T-helper 17 cell (primary cell): ENCODE measurements around the gene HTR2B. TPM values are rescaled to one million over a fixed set of nuclear protein-coding genes. Genes with fewer than 3 reads are reported as not detected.
A peak's percentile ranks its signal among the peaks of the same experiment; 100 is the strongest.

Source experiments
- ATAC-seq: fragments of 150-1000 bp; cut with Tn5 transposase; 2 replicates; pipeline ENCODE4 v1.10.0; 2021; ENCODE audit warnings: mild to moderate bottlenecking, moderate library complexity
- DNase-seq, 3 donors: peaks; one replicate each; pipeline versions ENCODE4 v3.0.0 to v3.0.0-alpha.2; 2020 to 2021
- H3K9me3 ChIP-seq: one replicate; pipeline ENCODE4 v1.7.0; 2013; ENCODE audit warnings: low read length, mild to moderate bottlenecking; ENCODE audit not compliant: control insufficient read depth, poor library complexity, severe bottlenecking
- H3K27ac Mint-ChIP-seq: one replicate; pipeline ENCODE4 v1.8.0; 2022; ENCODE audit warnings: mild to moderate bottlenecking, moderate library complexity, mixed read lengths
- H3K27me3 Mint-ChIP-seq: one replicate; pipeline ENCODE4 v1.8.0; 2022; ENCODE audit warnings: mixed read lengths
- H3K36me3 Mint-ChIP-seq: one replicate; pipeline ENCODE4 v1.8.0; 2022; ENCODE audit warnings: low read depth, mixed read lengths
- H3K4me1 Mint-ChIP-seq: one replicate; pipeline ENCODE4 v1.8.0; 2022; ENCODE audit warnings: mild to moderate bottlenecking, mixed read lengths
- H3K4me3 Mint-ChIP-seq: one replicate; pipeline ENCODE4 v1.8.0; 2022; ENCODE audit warnings: mild to moderate bottlenecking, moderate library complexity, mixed read lengths
- total RNA-seq, 4 donors: library from RNA in 2 of 4; stranded (reverse) in 2 of 4; gene quantifications; one replicate each; pipeline ENCODE4 v1.2.3 and lab custom pipeline; 2022 to 2026

The HTR2B gene
- total RNA-seq, 2 donors from 2014 or later, result not detected

GRCh38 chr2:231127936-231128335 lies 3.1 kb upstream of the HTR2B start:
- no peak overlapping the region for H3K4me3 Mint-ChIP-seq

GRCh38 chr2:231127480-231127879 lies 2.6 kb upstream of the HTR2B start:
- peaks cover 2% of the 10 kb centered on the region for H3K36me3 Mint-ChIP-seq
- H3K9me3 ChIP-seq, result no peaks in the 10 kb centered on the region
- no peaks in the 10 kb centered on the region for H3K27me3 Mint-ChIP-seq
- no peak overlapping the region for H3K4me3 Mint-ChIP-seq
- H3K27ac Mint-ChIP-seq, result no peak overlapping the region
- H3K4me1 Mint-ChIP-seq, result peaks cover 14% of the 10 kb centered on the region
- DNase-seq (no peak), ATAC-seq (no peak)

More at GRCh38 chr2:231127936-231128335, 3.1 kb upstream of the HTR2B start:
- H3K4me1 Mint-ChIP-seq, result peaks cover 14% of the 10 kb centered on the region
- ATAC-seq, result no peak
- no peak for DNase-seq
- H3K27me3 Mint-ChIP-seq, result no peaks in the 10 kb centered on the region
- H3K27ac Mint-ChIP-seq, result no peak overlapping the region
- H3K9me3 ChIP-seq, result no peaks in the 10 kb centered on the region
- H3K36me3 Mint-ChIP-seq, result peaks cover 2% of the 10 kb centered on the region

DNA sequence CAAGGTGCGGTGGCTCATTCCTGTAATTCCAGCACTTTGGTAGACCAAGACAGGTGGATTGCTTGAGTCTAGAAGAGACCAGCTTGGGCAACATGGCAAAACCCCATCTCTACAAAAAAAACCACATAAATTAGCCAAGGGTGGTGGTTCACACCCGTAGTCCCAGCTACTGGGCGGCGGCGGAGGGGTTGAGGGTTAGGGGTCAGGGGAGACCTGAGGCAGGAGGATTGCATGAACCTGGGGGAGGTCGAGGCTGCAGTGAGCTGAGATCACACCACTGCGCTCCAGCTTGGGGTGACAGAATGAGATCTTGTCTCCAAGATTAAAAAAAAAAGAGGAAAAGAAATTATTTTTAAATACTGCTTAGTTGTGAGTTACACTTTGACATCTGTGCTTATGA lies 1.3 kb upstream of the HTR2B start:
- DNase-seq (no peak), ATAC-seq (no peak)
- Mint-ChIP-seq H3K4me1 (peaks cover 14% of the 10 kb centered on the region), H3K27ac (no peak overlapping the region), H3K27me3 (no peaks in the 10 kb centered on the region), H3K4me3 (no peak overlapping the region), H3K36me3 (peaks cover 2% of the 10 kb centered on the region)
- H3K9me3 ChIP-seq, result no peaks in the 10 kb centered on the region

- DNase-seq (no peak), ATAC-seq (no peak)
- H3K9me3 ChIP-seq, result no peaks in the 10 kb centered on the region
- Mint-ChIP-seq H3K27ac (no peak overlapping the region), H3K4me1 (peaks cover 15% of the 10 kb centered on the region), H3K4me3 (no peak overlapping the region), H3K36me3 (peaks cover 2% of the 10 kb centered on the region), H3K27me3 (no peaks in the 10 kb centered on the region)
These were observed 1.4 kb downstream of the HTR2B start for GRCh38 chr2:231123362-231123898.

GRCh38 chr2:231118614-231118942 lies 6.3 kb downstream of the HTR2B start:
- Mint-ChIP-seq H3K4me1 (peaks cover 10% of the 10 kb centered on the region), H3K27me3 (no peaks in the 10 kb centered on the region), H3K36me3 (no peaks in the 10 kb centered on the region), H3K27ac (no peak overlapping the region), H3K4me3 (no peak overlapping the region)
- H3K9me3 ChIP-seq, result no peaks in the 10 kb centered on the region
- no peak for DNase-seq
- no peak for ATAC-seq

DNA sequence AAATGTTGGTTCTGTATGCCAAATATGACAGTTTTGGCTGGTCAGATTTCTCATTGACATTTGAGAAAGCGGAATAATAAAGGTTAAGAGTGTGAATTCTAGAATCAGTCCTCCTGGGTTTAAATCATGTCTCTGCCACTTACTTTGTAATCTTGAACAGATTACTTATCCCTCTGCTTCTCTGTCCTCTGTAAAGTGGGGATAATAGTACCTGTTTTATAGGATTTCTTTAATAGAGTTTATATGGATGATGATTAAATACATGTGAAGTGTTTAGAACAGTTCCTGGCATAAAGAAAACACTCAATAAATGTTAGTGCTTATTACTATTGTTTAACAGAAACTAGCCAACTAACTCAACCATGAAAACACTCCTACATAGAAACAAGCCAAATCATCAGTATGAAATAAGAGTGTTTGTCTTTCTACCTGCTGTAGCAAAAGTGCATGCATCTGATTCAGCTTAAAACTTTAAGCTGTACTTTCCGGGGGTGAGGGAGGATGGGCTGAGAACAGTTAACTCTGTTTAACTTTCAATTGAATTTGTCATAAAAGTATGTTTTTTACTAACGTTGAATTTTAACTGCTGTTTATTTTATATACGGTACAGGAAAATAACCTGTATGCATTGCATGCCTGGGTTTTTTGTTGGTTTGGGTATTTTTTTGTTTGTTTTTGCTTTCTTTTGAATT lies 6.8 kb downstream of the HTR2B start:
- Mint-ChIP-seq H3K27ac (peak overlapping the region; percentile 19), H3K36me3 (no peaks in the 10 kb centered on the region), H3K27me3 (no peaks in the 10 kb centered on the region), H3K4me3 (no peak overlapping the region), H3K4me1 (peaks cover 8% of the 10 kb centered on the region)
- DNase-seq, result no peak
- no peak for ATAC-seq
- H3K9me3 ChIP-seq, result no peaks in the 10 kb centered on the region

DNA sequence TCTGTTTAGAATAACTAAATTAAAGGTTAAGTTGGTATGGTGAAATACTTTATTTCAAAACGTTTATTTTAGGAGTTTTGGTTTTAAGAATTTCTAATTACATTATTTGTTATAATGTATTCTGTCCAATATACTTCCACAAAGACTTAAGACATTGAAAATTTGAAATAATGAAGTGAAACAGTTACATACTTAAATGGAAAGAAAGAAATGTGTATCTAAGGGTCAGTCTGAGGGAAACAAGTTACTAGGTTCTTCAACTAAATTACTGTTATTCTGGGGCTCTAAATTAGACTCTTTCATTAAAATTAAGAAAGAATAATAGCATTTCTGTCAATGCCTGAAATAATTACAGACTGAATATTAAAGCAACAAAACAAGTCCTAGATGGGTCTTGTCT lies 7.7 kb downstream of the HTR2B start:
- no peaks in the 10 kb centered on the region for H3K9me3 ChIP-seq
- peaks cover 2% of the 10 kb centered on the region for H3K36me3 Mint-ChIP-seq
- DNase-seq (no peak), ATAC-seq (no peak)
- no peak overlapping the region for H3K4me3 Mint-ChIP-seq
- no peak overlapping the region for H3K27ac Mint-ChIP-seq
- H3K27me3 Mint-ChIP-seq, result no peaks in the 10 kb centered on the region
- peaks cover 10% of the 10 kb centered on the region for H3K4me1 Mint-ChIP-seq

DNA sequence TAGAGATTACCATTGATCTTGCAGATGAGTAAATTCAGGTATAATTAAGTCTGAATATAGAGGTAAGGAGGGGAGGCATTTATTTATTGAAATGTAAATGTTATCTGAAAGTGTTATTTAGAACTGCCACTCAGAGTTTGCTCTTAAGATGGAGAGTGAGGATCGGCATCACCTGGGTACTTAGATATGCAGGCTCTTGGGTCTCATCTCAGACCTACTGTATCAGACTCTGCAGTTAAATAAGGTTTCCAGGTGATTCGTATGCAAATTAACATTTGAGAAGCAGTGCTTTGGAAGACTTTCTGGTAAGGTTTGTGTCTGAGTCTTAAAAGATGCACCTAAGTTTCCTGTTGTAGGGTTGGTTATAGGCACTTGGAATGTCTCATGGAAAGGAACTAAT lies 9.2 kb downstream of the HTR2B start:
- no peaks in the 10 kb centered on the region for H3K9me3 ChIP-seq
- Mint-ChIP-seq H3K27ac (peak overlapping the region; percentile 63), H3K4me1 (peaks cover 14% of the 10 kb centered on the region), H3K4me3 (peak overlapping the region; percentile 25), H3K27me3 (no peaks in the 10 kb centered on the region), H3K36me3 (peaks cover 9% of the 10 kb centered on the region)
- no peak for ATAC-seq
- no peak for DNase-seq

DNA sequence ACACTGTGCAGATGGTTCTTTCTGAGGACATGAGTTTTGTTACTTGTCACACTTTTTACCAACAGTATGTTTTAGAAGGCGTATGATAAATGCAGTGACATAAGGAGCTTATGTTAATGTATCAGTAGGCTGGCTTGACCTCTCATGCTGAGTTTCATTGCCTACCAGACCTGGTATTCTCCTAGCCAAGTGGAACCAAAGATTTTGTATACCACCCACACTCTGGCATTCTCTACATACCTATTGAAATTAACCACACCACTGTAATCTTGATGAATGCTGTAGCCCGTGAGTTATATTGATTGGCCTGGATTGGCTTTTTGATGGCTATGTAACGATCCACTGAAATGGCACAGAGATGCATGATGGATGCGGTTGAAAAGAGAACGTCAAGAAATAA lies 11.4 kb downstream of the HTR2B start:
- Mint-ChIP-seq H3K4me3 (no peak overlapping the region), H3K4me1 (peaks cover 12% of the 10 kb centered on the region), H3K36me3 (peaks cover 10% of the 10 kb centered on the region), H3K27me3 (no peaks in the 10 kb centered on the region), H3K27ac (no peak overlapping the region)
- DNase-seq (no peak), ATAC-seq (no peak)
- H3K9me3 ChIP-seq, result no peaks in the 10 kb centered on the region

DNA sequence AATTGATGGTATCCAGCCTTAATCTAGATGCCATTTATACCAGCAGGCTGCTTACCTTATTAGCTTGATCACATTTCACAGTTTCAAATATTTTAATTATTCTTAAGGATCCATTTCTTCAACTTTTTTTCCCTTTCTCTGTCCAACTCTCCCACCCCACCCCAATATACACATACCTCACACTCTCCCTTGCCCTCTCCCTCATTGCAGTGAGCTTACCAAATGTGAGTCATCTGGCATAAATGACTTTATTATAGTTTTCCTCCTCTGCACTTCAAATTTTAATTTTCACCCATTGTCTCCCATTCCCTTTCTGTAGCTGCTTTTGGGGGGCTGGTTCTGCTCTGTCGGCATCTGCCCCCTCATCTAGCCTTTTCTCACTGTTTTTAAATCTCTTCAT lies 12.9 kb downstream of the HTR2B start:
- no peak overlapping the region for H3K4me3 Mint-ChIP-seq
- ATAC-seq (no peak), DNase-seq (no peak)
- H3K27ac Mint-ChIP-seq, result peak overlapping the region; percentile 81
- H3K36me3 Mint-ChIP-seq, result peaks cover 13% of the 10 kb centered on the region
- H3K4me1 Mint-ChIP-seq, result peaks cover 12% of the 10 kb centered on the region
- no peaks in the 10 kb centered on the region for H3K9me3 ChIP-seq
- H3K27me3 Mint-ChIP-seq, result no peaks in the 10 kb centered on the region

DNA sequence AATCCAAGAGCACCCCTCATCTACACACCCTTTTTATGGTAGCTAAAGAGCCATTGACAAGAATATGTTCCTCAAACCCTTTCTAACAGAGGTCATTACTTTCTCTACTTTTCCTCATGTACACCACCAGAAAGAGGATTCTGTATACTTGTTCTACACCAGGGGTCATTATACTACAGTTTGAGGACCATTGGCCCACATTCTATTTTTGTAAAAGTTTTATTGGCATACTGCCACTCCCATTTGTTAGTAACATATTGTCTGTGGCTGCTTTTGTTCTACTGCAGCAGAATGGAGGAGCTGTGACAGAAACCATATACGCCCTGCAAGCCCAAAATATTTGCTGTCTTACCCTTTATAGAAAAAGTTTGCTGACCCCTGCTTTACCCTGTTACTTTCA lies 14.3 kb downstream of the HTR2B start:
- ATAC-seq (no peak), DNase-seq (no peak)
- peaks cover 9% of the 10 kb centered on the region for H3K4me1 Mint-ChIP-seq
- H3K27me3 Mint-ChIP-seq, result no peaks in the 10 kb centered on the region
- H3K36me3 Mint-ChIP-seq, result peaks cover 13% of the 10 kb centered on the region
- H3K9me3 ChIP-seq, result no peaks in the 10 kb centered on the region
- no peak overlapping the region for H3K4me3 Mint-ChIP-seq
- no peak overlapping the region for H3K27ac Mint-ChIP-seq

- Mint-ChIP-seq H3K4me3 (no peak overlapping the region), H3K27me3 (no peaks in the 10 kb centered on the region), H3K36me3 (peaks cover 3% of the 10 kb centered on the region), H3K4me1 (no peaks in the 10 kb centered on the region), H3K27ac (no peak overlapping the region)
- H3K9me3 ChIP-seq, result no peaks in the 10 kb centered on the region
- DNase-seq (peak in 2 of 3 donors; percentile 14 to 39), ATAC-seq (peak; percentile 80)
These were observed 20.6 kb downstream of the HTR2B start for GRCh38 chr2:231104115-231104713.

DNA sequence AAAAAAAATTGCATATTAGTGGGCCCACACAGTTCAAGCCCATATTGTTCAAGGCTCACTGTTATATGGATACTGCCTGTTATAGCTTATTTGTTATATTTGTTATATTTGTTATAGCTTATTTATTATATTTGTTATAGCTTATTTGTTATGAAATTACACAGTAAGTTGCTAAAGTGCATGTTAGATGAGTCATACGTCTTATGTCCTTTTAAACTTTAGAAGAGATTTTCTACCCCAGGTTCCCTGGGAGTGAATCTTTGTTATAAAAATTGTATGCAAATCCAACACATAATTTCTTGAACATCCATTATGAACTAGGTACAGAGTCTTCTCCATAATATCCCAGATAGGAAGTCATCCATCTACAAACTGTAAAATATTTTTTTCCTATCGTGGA lies 22.1 kb downstream of the HTR2B start:
- Mint-ChIP-seq H3K36me3 (peaks cover 2% of the 10 kb centered on the region), H3K27me3 (no peaks in the 10 kb centered on the region), H3K27ac (no peak overlapping the region), H3K4me1 (no peaks in the 10 kb centered on the region), H3K4me3 (no peak overlapping the region)
- no peak for DNase-seq
- ATAC-seq, result no peak
- no peaks in the 10 kb centered on the region for H3K9me3 ChIP-seq

DNA sequence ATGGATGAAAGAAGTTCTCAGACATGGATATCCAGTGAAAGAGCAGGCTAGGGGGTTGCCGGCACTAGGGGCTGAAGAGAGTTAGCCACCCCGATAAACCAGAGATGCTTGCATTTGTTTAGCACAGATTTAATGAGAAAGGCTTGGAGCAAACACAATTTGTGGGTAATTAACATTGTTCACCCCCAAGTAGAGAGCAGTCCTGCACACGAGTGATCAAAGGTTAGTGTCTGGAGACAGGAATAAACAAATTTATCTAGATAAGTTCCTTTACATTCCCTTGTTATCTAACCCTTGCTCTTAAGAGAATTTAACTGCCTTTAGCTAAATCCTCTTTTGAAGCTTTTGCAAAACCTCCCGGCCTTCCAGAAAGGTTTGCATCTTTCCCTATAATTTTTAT lies 23.9 kb downstream of the HTR2B start:
- ATAC-seq (no peak), DNase-seq (no peak)
- no peaks in the 10 kb centered on the region for H3K9me3 ChIP-seq
- H3K4me1 Mint-ChIP-seq, result no peaks in the 10 kb centered on the region
- peaks cover 5% of the 10 kb centered on the region for H3K36me3 Mint-ChIP-seq
- no peak overlapping the region for H3K4me3 Mint-ChIP-seq
- no peaks in the 10 kb centered on the region for H3K27me3 Mint-ChIP-seq
- H3K27ac Mint-ChIP-seq, result no peak overlapping the region
